GM12873 (cell line): ENCODE results near the gene EYS.

Experiments used
- TF ChIP-seq, protein P1 (sequence below): IDR thresholded peaks from 2 replicates; pipeline ENCODE4 v1.5.1; 2012; ENCODE audit warnings: low read depth, mild to moderate bottlenecking, moderate library complexity, low read length, control low read depth; ENCODE audit not compliant: insufficient read depth; ENCODE audit errors: missing control alignments

Gene EYS

DNA sequence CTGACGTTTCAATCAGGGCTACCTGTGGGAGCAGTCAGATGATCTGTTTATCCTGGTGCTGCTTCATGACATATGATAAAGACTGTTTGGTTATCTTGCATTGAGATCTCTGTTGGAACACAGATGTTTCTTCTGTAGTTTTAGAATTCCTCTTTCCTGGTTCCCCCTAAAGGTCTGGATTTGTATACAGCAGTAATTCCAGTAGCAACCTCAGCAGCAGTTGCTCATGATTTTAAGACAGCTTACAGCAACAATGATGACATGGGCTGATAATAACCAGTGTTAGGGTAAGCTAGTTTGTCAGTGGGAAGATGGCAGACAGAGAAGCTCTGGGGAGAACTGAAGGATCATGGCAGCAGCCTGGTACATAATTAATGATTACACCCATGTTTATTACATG, 1632.0 kb downstream of the EYS start:
- TF ChIP-seq, protein P1, sequence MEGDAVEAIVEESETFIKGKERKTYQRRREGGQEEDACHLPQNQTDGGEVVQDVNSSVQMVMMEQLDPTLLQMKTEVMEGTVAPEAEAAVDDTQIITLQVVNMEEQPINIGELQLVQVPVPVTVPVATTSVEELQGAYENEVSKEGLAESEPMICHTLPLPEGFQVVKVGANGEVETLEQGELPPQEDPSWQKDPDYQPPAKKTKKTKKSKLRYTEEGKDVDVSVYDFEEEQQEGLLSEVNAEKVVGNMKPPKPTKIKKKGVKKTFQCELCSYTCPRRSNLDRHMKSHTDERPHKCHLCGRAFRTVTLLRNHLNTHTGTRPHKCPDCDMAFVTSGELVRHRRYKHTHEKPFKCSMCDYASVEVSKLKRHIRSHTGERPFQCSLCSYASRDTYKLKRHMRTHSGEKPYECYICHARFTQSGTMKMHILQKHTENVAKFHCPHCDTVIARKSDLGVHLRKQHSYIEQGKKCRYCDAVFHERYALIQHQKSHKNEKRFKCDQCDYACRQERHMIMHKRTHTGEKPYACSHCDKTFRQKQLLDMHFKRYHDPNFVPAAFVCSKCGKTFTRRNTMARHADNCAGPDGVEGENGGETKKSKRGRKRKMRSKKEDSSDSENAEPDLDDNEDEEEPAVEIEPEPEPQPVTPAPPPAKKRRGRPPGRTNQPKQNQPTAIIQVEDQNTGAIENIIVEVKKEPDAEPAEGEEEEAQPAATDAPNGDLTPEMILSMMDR, result no peak

DNA sequence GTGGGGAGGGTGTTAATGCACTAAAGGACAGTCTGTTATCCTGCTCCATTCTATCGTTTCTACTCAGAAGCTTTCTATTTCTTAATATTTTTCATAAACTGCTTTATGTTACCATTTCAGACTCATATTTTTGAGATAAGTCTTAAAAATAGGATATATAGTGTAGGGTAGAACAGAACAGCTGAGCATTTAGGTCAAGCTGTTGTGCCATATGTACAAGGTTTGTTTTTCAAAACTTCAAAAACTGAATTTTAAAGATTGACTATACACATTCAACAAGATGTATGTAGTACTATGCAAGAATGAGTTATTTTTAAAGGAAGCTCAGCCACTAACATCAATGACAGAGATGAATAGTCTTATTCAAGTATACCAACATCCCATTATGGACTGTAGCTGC, 1634.3 kb downstream of the EYS start:
- TF ChIP-seq, protein P1, result no peak

DNA sequence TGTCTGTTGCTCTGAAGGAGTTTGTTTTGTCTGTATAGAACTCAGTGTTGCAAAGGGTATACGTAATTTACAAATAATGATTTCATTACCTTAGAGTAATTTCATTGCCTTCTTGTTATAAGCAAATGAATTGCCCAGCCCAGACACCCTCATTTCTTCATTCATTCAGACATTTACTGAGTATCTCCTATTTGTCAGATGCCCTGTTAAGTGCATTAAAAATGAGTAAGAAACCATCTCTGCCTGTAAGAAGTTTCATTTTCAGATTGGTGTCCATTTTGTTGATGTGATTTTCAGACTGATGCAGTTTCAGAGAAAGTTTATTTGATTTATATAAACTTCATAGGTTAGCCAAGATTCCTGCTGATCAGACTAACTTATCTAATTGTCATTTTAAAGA, 1642.1 kb downstream of the EYS start:
- TF ChIP-seq, protein P1, result no peak

DNA sequence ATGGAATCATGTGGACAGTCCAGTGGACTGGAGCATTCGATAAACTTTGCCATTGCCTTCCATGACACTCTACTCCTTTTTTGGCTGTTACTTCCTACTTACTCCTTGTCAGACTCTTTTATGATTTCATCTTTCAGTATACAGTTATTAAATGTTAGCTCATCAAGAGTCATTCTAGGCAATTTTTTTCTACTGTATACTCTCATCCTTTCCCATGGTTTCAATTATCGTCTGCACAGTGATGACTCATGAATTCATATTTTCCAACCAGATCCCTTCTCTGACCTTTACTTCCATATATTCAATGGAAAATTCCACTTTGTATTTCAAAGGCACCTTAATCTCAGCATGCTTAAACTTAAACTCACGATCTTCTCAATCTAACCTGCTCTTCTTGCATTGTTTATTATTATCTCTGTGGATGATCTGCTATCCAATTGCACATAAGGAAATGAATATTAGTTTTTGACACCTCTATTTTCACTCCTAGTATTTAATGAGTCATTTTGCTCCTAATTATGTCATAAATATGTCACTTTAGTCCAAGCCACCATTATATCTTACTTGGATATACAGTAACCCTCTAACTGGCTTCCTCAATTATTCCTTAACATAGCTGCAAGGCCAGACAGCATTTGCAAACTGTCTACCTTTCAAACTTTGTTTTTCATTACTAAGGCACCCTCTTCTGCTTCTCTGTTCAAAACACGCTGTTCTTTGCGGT, 1643.9 kb downstream of the EYS start:
- TF ChIP-seq, protein P1, result no peak

DNA sequence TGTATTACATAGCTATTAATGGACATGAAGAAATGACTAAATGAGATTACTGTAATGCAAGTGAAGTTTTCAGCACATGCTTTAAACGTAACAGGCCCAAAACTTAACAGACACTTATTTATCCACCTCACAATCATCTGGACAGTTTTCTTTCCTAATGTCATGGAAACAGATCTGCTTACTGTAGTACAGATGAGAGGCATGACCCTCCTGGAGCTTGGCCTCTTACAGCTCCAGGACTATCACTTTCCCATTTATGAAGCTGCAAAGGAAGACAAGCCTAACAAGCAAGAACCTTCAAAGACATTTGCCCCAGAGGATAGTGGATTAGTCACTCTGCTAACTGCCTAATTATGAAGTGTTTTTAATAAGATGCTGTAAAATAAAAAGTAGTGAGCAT, 1652.2 kb downstream of the EYS start:
- TF ChIP-seq, protein P1, result no peak

DNA sequence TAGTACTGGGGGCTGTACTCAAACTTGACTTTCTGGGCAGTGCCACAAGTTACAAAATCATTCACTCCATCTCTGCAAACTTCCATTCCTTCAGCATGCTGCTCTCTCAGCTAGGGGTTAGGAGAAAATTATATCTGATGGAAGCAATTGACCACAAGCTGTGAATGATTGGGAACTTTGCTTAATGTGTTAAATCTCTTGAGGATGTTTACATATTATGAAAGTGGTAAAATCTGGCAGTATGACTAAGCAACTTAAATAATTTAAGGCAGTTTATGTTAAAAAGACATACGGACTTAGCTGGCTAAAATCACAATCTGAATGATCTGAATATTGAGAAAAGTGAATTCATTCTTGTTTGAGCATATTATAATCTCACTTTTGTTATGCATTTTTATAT, 1656.4 kb downstream of the EYS start:
- TF ChIP-seq, protein P1, result no peak

DNA sequence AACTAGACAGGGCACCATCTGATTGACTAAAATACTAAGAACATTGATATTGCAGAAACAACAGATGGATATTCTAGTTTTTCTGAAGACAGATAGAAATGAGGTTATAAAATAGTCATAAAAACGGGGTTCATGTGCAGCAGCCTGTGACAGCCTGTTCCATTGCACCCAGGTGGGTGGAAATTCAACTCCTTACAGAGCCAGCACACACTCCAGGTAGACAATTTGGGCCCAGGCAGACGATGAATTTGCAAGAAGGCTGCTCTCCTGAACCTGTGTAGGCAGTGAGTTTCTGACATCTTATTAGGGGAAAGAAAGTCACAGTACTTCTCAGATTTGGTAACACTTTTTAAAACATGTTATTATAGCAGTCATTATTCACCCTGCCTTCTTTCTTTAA, 1657.3 kb downstream of the EYS start:
- TF ChIP-seq, protein P1, result no peak
